ENCODE measurements around the gene OS9.

GRCh38 chr12:57760347-57760982, 66.5 kb downstream of the OS9 start:
- TF ChIP-seq, protein P1, sequence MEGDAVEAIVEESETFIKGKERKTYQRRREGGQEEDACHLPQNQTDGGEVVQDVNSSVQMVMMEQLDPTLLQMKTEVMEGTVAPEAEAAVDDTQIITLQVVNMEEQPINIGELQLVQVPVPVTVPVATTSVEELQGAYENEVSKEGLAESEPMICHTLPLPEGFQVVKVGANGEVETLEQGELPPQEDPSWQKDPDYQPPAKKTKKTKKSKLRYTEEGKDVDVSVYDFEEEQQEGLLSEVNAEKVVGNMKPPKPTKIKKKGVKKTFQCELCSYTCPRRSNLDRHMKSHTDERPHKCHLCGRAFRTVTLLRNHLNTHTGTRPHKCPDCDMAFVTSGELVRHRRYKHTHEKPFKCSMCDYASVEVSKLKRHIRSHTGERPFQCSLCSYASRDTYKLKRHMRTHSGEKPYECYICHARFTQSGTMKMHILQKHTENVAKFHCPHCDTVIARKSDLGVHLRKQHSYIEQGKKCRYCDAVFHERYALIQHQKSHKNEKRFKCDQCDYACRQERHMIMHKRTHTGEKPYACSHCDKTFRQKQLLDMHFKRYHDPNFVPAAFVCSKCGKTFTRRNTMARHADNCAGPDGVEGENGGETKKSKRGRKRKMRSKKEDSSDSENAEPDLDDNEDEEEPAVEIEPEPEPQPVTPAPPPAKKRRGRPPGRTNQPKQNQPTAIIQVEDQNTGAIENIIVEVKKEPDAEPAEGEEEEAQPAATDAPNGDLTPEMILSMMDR (IDR thresholded peaks at IDR 0.05), result no peak
- no peak for TF ChIP-seq POLR2A (IDR thresholded peaks at IDR 0.05; ENCODE audit: low read depth)

Data from esophagus muscularis mucosa (tissue), 3 donors.